OCI-LY7 (cell line): ENCODE measurements around the gene MAPK8IP2. TPM values are rescaled to one million over a fixed set of nuclear protein-coding genes. Genes with fewer than 3 reads are reported as not detected.
A peak's percentile ranks its signal among the peaks of the same experiment; 100 is the strongest.

Source experiments
- BruUV-seq: library from RNA; stranded (reverse); fragments of 400-500 nt; replicated peaks from 2 replicates; lab custom pipeline; 2021; lab: Mats Ljungman, UMichigan
- CTCF ChIA-PET: fragments of 300-600 bp; sonication (Branson Sonifier 250); formaldehyde crosslinking; loops from one replicate; lab custom pipeline; 2022; ENCODE audit warnings: antibody characterized with exemption; ENCODE audit not compliant: unreplicated experiment; lab: Charles Lee
- POLR2A ChIA-PET: fragments of 300-600 bp; sonication (Branson Sonifier 250); formaldehyde crosslinking; loops from one replicate; lab custom pipeline; 2022; ENCODE audit warnings: antibody characterized with exemption; lab: Charles Lee
- DNase-seq: peaks from one replicate; pipeline ENCODE4 v3.0.0-alpha.2; 2015; ENCODE audit warnings: low spot score
- H2AFZ ChIP-seq: fragments of 200-600 bp; sonication (generic), shearing (Covaris generic); 2 replicates; pipeline ENCODE4 v1.6.1; 2014; ENCODE audit warnings: mild to moderate bottlenecking, antibody characterized with exemption, low read length, moderate library complexity
- H3K27ac ChIP-seq: fragments of 200-600 bp; sonication (generic); 2 replicates; pipeline ENCODE4 v1.5.1; 2014; ENCODE audit warnings: mixed run types, low read depth, mild to moderate bottlenecking, moderate library complexity, low read length, inconsistent platforms; ENCODE audit not compliant: poor library complexity, severe bottlenecking
- H3K36me3 ChIP-seq: fragments of 200-600 bp; sonication (generic); 2 replicates; pipeline ENCODE4 v1.6.1; 2014; ENCODE audit warnings: mild to moderate bottlenecking, antibody characterized with exemption, low read length, moderate library complexity, mixed read lengths; ENCODE audit not compliant: insufficient read depth
- H3K4me1 ChIP-seq: fragments of 200-600 bp; sonication (generic); 2 replicates; pipeline ENCODE4 v1.5.1; 2014; ENCODE audit warnings: mild to moderate bottlenecking, low read length; ENCODE audit not compliant: insufficient read depth, poor library complexity, severe bottlenecking
- H3K4me2 ChIP-seq: fragments of 200-600 bp; sonication (generic); 2 replicates; pipeline ENCODE4 v1.6.1; 2014; ENCODE audit warnings: mild to moderate bottlenecking, low read length
- H3K4me3 ChIP-seq: fragments of 200-600 bp; sonication (generic); 2 replicates; pipeline ENCODE4 v1.5.1; 2014; ENCODE audit warnings: mild to moderate bottlenecking, low read depth, low read length; ENCODE audit not compliant: poor library complexity, severe bottlenecking
- H3K79me2 ChIP-seq: fragments of 200-600 bp; sonication (generic); 2 replicates; pipeline ENCODE4 v1.6.1; 2016; ENCODE audit warnings: low read depth, mild to moderate bottlenecking, low read length, moderate library complexity, mixed read lengths; ENCODE audit not compliant: insufficient read depth
- H3K9me2 ChIP-seq: fragments of 200-600 bp; sonication (generic); 2 replicates; pipeline ENCODE4 v1.6.1; 2016; ENCODE audit warnings: mild to moderate bottlenecking, low read length, mixed read lengths; ENCODE audit not compliant: insufficient read depth
- H3K9me3 ChIP-seq: fragments of 200-600 bp; sonication (generic); 2 replicates; pipeline ENCODE4 v1.6.1; 2014; ENCODE audit warnings: mild to moderate bottlenecking, mixed run types, low read length, mixed read lengths
- H4K20me1 ChIP-seq: fragments of 200-600 bp; sonication (generic); 2 replicates; pipeline ENCODE4 v1.6.1; 2014; ENCODE audit warnings: mild to moderate bottlenecking, antibody characterized with exemption, low read length, moderate library complexity, mixed read lengths; ENCODE audit not compliant: insufficient read depth
- CTCF ChIP-seq: fragments of 200-600 bp; sonication (generic); conservative IDR thresholded peaks from 2 replicates; pipeline ENCODE4 v1.5.1; 2014; ENCODE audit warnings: mild to moderate bottlenecking, antibody characterized with exemption, low read length, moderate library complexity, mixed read lengths
- EZH2phosphoT487 ChIP-seq: fragments of 200-600 bp; sonication (generic); IDR thresholded peaks from 2 replicates; pipeline ENCODE4 v1.6.1; 2018; ENCODE audit warnings: low read depth, borderline replicate concordance, mild to moderate bottlenecking, mixed run types, antibody characterized with exemption, low read length, moderate library complexity, mixed read lengths
- intact Hi-C: fragments of 100-400 bp; cut with micrococcal nuclease; formaldehyde crosslinking; loops from one replicate; pipeline ENCODE4 v1.10.0; 2022; ENCODE audit not compliant: unreplicated experiment
- total RNA-seq, 2 experiments: library from RNA; depleted of rRNA in 1 of 2; stranded (reverse); fragments of >200 nt in 1 of 2; shearing (Covaris generic) in 1 of 2; gene quantifications; 2 replicates each; pipeline ENCODE4 v1.2.3, GENCODE V29; 2014 to 2022

MAPK8IP2 gene
- total RNA-seq, 2 experiments from 2014 or later: 0.54 to 2.2 TPM

GRCh38 chr22:50605002-50605612 lies 4.5 kb downstream of the MAPK8IP2 start:
- POLR2A ChIA-PET: no interaction called here
- H3K27ac ChIP-seq: no peak overlapping the region
- no peaks in the 10 kb centered on the region for H3K9me3 ChIP-seq
- H3K4me3 ChIP-seq: no peak overlapping the region
- intact Hi-C loops: no loop called here
- H3K36me3 ChIP-seq: no peaks in the 10 kb centered on the region
- TF ChIP-seq CTCF (no peak), EZH2phosphoT487 (no peak)
- H2AFZ ChIP-seq: no peak overlapping the region
- CTCF ChIA-PET: no interaction called here
- no peaks in the 10 kb centered on the region for H3K79me2 ChIP-seq
- no peak for DNase-seq
- BruUV-seq: no TSS peak
- H4K20me1 ChIP-seq: no peaks in the 10 kb centered on the region
- H3K9me2 ChIP-seq: no peaks in the 10 kb centered on the region
- no peak overlapping the region for H3K4me2 ChIP-seq
- H3K4me1 ChIP-seq: no peaks in the 10 kb centered on the region

GRCh38 chr22:50605613-50606074 lies 5.1 kb downstream of the MAPK8IP2 start:
- no peaks in the 10 kb centered on the region for H3K9me2 ChIP-seq
- intact Hi-C loops: no loop called here
- no peak overlapping the region for H2AFZ ChIP-seq
- CTCF ChIA-PET: no interaction called here
- POLR2A ChIA-PET: no interaction called here
- TF ChIP-seq CTCF (no peak), EZH2phosphoT487 (no peak)
- no peak overlapping the region for H3K4me3 ChIP-seq
- no peaks in the 10 kb centered on the region for H3K4me1 ChIP-seq
- no peaks in the 10 kb centered on the region for H3K79me2 ChIP-seq
- no peak for DNase-seq
- no peaks in the 10 kb centered on the region for H3K36me3 ChIP-seq
- H3K27ac ChIP-seq: no peak overlapping the region
- H3K4me2 ChIP-seq: no peak overlapping the region
- no peaks in the 10 kb centered on the region for H4K20me1 ChIP-seq
- no peaks in the 10 kb centered on the region for H3K9me3 ChIP-seq
- BruUV-seq: no TSS peak

GRCh38 chr22:50606165-50606945 lies 5.8 kb downstream of the MAPK8IP2 start:
- Histone ChIP-seq H3K9me3 (no peaks in the 10 kb centered on the region), H4K20me1 (no peaks in the 10 kb centered on the region), H3K4me2 (no peak overlapping the region), H3K9me2 (no peaks in the 10 kb centered on the region), H3K27ac (no peak overlapping the region), H3K4me1 (no peaks in the 10 kb centered on the region), H3K36me3 (no peaks in the 10 kb centered on the region), H3K4me3 (no peak overlapping the region), H2AFZ (no peak overlapping the region), H3K79me2 (no peaks in the 10 kb centered on the region)
- no TSS peak for BruUV-seq
- ChIA-PET CTCF (no interaction called here), POLR2A (no interaction called here)
- no peak for DNase-seq
- no peak for TF ChIP-seq EZH2phosphoT487
- peak; percentile 35; the same call in 1 of the 2 replicates for TF ChIP-seq CTCF
- intact Hi-C loops: no loop called here
